HepG2 (cell line): ENCODE results near the gene NDUFB10. TPM values are rescaled to one million over a fixed set of nuclear protein-coding genes. Genes with fewer than 3 reads are reported as not detected.

ENCODE experiments used
- GTF2F1 ChIP-seq: fragments of 150-350 bp; IDR thresholded peaks from 2 replicates; pipeline ENCODE4 v1.6.1; 2014; ENCODE audit warnings: low read length
- IRF2 ChIP-seq: IDR thresholded peaks from 2 replicates; pipeline ENCODE4 v1.6.1; 2018; ENCODE audit warnings: missing genetic modification reagents, missing compliant biosample characterization
- ZEB1 ChIP-seq: IDR thresholded peaks from 2 replicates; pipeline ENCODE4 v1.6.1; 2012; ENCODE audit warnings: mild to moderate bottlenecking, low read depth, inconsistent platforms; ENCODE audit not compliant: insufficient replicate concordance
- ZNF501 ChIP-seq: sonication (generic); formaldehyde crosslinking; IDR thresholded peaks from 2 replicates; pipeline ENCODE4 v1.5.1; 2020; ENCODE audit warnings: mild to moderate bottlenecking, moderate library complexity, missing genetic modification reagents
- ZNF570 ChIP-seq: sonication (generic); formaldehyde crosslinking; IDR thresholded peaks from 2 replicates; pipeline ENCODE4 v1.4.0; 2020; ENCODE audit warnings: mild to moderate bottlenecking, missing genetic modification reagents, borderline replicate concordance
- polyA plus RNA-seq, 8 experiments: library from polyadenylated mRNA; depleted of rRNA in 3 of 8; stranded (reverse) in 7 of 8; unstranded in 1 of 8; fragments of >200 nt; fragmentation: Illumina TruSeq in 4 of 8; extraction: Trizol in 4 of 8; gene quantifications; 2 replicates each; pipeline versions ENCODE4 v1.2.1 to v1.2.3, GENCODE V29; 2011 to 2016; ENCODE audit warnings: low read depth in 4 of 8, missing spikeins in 1 of 8, mixed read lengths in 1 of 8; ENCODE audit not compliant: insufficient read depth in 1 of 8
- total RNA-seq, 5 experiments: library from RNA; depleted of rRNA; stranded (reverse); fragments of >200 nt; fragmentation: Illumina TruSeq; extraction: Trizol; gene quantifications; 2 replicates each; pipeline ENCODE4 v1.2.3, GENCODE V29; 2016; ENCODE audit warnings: low read depth in 1 of 5
- TF ChIP-seq, protein P1 (sequence below): IDR thresholded peaks from 2 replicates; pipeline ENCODE4 v1.6.1; 2018; ENCODE audit warnings: missing genetic modification reagents
- TF ChIP-seq, protein P2 (sequence below): sonication (generic); formaldehyde crosslinking; IDR thresholded peaks from one replicate; pipeline ENCODE4 v1.5.1; 2020; ENCODE audit warnings: mild to moderate bottlenecking, missing genetic modification reagents; ENCODE audit errors: not compliant biosample characterization
- TF ChIP-seq, protein P3 (sequence below): sonication (generic); formaldehyde crosslinking; IDR thresholded peaks from 2 replicates; pipeline ENCODE4 v1.4.0; 2020; ENCODE audit warnings: mild to moderate bottlenecking, missing genetic modification reagents
- TF ChIP-seq, protein P4 (sequence below): sonication (generic); formaldehyde crosslinking; IDR thresholded peaks from 2 replicates; pipeline ENCODE4 v1.4.0; 2020; ENCODE audit warnings: missing genetic modification reagents

NDUFB10 gene
- total and polyA plus RNA-seq, 2 of the 13 experiments (the other 11 are each of a cell fraction or from before 2014, with no cell fraction given): 68.6 to 157 TPM

DNA sequence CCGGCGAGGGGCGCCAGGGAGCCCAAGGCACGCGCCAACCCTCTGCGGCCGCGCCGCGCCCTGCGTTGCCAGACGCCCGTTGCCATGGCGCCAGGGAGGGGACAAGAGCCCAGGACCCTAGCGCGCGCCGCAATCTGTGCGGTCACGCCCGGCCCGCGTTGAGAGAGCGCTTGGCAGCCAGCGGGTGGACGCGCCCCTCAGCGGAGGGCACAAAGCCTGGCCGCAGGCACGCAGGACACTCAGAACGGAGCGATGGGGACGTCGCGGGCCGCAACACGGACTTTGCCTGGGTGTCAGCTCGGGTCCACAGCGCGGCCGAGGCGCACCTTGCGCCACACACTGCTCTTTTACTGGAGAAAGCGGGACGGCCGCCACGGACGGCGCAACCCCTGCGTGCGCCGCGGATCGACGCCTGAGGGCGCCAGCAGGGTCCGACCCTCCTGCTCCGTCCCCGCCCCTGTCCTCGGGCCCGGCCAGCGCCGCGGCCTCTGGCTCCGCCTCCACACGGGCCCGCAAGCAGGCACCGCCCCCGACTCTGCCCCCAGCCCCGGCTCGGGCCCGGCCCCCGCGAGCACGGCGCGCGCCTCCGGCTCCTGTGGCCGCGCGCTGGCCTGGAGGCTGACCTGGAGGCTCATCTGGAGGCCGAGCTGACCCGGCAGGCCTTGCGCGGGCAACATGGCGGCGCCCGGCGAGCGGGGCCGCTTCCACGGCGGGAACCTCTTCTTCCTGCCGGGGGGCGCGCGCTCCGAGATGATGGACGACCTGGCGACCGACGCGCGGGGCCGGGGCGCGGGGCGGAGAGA, 24.4 kb downstream of the NDUFB10 start, which contains the start of gene GFER (continued):
- TF ChIP-seq ZEB1 (peak; percentile 29), ZNF501 (CRISPR knock-in tag) (peak; percentile 48; the same call in 1 of the 2 replicates), IRF2 (peak; percentile 18; the same call in 1 of the 2 replicates), GTF2F1 (no peak), ZNF570 (CRISPR knock-in tag) (no peak)
- TF ChIP-seq, protein P1, sequence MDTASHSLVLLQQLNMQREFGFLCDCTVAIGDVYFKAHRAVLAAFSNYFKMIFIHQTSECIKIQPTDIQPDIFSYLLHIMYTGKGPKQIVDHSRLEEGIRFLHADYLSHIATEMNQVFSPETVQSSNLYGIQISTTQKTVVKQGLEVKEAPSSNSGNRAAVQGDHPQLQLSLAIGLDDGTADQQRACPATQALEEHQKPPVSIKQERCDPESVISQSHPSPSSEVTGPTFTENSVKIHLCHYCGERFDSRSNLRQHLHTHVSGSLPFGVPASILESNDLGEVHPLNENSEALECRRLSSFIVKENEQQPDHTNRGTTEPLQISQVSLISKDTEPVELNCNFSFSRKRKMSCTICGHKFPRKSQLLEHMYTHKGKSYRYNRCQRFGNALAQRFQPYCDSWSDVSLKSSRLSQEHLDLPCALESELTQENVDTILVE (CRISPR knock-in tag): peak; percentile 54; the same call in 1 of the 2 replicates
- TF ChIP-seq, protein P2, sequence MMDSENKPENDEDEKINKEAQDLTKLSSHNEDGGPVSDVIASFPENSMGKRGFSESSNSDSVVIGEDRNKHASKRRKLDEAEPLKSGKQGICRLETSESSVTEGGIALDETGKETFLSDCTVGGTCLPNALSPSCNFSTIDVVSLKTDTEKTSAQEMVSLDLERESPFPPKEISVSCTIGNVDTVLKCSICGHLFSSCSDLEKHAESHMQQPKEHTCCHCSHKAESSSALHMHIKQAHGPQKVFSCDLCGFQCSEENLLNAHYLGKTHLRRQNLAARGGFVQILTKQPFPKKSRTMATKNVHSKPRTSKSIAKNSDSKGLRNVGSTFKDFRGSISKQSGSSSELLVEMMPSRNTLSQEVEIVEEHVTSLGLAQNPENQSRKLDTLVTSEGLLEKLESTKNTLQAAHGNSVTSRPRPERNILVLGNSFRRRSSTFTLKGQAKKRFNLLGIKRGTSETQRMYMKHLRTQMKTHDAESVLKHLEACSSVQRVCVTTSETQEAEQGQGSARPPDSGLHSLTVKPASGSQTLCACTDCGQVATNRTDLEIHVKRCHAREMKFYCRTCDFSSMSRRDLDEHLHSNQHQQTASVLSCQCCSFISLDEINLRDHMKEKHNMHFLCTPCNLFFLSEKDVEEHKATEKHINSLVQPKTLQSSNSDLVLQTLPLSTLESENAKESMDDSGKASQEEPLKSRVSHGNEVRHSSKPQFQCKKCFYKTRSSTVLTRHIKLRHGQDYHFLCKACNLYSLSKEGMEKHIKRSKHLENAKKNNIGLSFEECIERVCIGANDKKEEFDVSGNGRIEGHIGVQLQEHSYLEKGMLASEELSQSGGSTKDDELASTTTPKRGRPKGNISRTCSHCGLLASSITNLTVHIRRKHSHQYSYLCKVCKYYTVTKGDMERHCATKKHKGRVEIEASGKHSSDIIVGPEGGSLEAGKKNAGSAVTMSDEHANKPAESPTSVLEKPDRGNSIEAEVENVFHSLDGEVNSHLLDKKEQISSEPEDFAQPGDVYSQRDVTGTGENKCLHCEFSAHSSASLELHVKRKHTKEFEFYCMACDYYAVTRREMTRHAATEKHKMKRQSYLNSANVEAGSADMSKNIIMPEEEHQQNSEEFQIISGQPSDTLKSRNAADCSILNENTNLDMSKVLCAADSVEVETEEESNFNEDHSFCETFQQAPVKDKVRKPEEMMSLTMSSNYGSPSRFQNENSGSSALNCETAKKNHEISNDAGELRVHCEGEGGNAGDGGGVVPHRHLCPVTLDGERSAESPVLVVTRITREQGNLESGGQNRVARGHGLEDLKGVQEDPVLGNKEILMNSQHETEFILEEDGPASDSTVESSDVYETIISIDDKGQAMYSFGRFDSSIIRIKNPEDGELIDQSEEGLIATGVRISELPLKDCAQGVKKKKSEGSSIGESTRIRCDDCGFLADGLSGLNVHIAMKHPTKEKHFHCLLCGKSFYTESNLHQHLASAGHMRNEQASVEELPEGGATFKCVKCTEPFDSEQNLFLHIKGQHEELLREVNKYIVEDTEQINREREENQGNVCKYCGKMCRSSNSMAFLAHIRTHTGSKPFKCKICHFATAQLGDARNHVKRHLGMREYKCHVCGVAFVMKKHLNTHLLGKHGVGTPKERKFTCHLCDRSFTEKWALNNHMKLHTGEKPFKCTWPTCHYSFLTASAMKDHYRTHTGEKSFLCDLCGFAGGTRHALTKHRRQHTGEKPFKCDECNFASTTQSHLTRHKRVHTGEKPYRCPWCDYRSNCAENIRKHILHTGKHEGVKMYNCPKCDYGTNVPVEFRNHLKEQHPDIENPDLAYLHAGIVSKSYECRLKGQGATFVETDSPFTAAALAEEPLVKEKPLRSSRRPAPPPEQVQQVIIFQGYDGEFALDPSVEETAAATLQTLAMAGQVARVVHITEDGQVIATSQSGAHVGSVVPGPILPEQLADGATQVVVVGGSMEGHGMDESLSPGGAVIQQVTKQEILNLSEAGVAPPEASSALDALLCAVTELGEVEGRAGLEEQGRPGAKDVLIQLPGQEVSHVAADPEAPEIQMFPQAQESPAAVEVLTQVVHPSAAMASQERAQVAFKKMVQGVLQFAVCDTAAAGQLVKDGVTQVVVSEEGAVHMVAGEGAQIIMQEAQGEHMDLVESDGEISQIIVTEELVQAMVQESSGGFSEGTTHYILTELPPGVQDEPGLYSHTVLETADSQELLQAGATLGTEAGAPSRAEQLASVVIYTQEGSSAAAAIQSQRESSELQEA (CRISPR knock-in tag): peak; percentile 68
- TF ChIP-seq, protein P3, sequence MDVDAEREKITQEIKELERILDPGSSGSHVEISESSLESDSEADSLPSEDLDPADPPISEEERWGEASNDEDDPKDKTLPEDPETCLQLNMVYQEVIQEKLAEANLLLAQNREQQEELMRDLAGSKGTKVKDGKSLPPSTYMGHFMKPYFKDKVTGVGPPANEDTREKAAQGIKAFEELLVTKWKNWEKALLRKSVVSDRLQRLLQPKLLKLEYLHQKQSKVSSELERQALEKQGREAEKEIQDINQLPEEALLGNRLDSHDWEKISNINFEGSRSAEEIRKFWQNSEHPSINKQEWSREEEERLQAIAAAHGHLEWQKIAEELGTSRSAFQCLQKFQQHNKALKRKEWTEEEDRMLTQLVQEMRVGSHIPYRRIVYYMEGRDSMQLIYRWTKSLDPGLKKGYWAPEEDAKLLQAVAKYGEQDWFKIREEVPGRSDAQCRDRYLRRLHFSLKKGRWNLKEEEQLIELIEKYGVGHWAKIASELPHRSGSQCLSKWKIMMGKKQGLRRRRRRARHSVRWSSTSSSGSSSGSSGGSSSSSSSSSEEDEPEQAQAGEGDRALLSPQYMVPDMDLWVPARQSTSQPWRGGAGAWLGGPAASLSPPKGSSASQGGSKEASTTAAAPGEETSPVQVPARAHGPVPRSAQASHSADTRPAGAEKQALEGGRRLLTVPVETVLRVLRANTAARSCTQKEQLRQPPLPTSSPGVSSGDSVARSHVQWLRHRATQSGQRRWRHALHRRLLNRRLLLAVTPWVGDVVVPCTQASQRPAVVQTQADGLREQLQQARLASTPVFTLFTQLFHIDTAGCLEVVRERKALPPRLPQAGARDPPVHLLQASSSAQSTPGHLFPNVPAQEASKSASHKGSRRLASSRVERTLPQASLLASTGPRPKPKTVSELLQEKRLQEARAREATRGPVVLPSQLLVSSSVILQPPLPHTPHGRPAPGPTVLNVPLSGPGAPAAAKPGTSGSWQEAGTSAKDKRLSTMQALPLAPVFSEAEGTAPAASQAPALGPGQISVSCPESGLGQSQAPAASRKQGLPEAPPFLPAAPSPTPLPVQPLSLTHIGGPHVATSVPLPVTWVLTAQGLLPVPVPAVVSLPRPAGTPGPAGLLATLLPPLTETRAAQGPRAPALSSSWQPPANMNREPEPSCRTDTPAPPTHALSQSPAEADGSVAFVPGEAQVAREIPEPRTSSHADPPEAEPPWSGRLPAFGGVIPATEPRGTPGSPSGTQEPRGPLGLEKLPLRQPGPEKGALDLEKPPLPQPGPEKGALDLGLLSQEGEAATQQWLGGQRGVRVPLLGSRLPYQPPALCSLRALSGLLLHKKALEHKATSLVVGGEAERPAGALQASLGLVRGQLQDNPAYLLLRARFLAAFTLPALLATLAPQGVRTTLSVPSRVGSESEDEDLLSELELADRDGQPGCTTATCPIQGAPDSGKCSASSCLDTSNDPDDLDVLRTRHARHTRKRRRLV (CRISPR knock-in tag): no peak
- TF ChIP-seq, protein P4, sequence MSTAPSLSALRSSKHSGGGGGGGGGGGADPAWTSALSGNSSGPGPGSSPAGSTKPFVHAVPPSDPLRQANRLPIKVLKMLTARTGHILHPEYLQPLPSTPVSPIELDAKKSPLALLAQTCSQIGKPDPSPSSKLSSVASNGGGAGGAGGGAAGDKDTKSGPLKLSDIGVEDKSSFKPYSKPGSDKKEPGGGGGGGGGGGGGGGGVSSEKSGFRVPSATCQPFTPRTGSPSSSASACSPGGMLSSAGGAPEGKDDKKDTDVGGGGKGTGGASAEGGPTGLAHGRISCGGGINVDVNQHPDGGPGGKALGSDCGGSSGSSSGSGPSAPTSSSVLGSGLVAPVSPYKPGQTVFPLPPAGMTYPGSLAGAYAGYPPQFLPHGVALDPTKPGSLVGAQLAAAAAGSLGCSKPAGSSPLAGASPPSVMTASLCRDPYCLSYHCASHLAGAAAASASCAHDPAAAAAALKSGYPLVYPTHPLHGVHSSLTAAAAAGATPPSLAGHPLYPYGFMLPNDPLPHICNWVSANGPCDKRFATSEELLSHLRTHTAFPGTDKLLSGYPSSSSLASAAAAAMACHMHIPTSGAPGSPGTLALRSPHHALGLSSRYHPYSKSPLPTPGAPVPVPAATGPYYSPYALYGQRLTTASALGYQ (CRISPR knock-in tag): peak; percentile 52; the same call in 1 of the 2 replicates
